ENCODE data around the gene OST4.

DNA sequence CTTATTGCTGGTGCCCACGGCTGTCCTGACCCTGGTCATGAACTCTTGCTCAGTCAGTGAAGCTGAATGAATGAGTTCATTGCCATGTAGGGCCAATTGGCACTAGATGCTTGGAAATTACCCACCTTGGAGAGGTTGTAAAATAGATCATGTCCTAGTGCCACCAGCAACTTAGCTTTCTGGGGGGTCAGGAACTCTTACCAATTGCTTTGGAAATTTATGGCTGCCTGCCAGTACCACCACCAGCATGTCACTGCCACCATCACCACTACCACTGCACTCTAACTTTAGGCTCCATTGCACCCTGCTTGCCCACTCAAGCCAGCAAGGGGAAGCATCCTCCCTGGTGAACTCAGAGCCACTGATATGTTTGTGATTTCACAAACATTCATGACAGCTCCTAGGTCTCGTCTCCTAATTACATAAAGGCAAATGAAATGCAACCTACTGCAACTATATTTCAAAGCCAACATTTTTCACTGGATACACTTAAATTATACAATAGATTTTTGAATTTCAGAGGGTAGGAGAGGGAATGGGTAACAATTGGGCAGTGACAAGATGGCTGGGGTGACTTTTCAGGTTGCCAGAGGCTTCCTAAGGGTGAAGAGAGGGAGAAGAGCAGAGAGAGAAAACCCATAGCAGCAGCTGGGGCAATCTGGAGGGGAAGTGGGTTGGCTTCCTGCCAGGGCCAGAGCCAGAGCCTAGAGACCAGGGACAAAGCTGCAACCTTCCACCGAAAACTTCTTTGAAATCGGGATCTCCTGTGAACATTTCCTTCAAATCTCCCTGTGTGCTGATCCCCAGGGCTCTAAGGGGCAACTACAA is 3.5 kb upstream of the OST4 start:
- no peak for TF ChIP-seq CTCF (IDR thresholded peaks at IDR 0.05)
- no peak for TF ChIP-seq POLR2A (IDR thresholded peaks at IDR 0.05)
- TF ChIP-seq POLR2AphosphoS5 (IDR thresholded peaks at IDR 0.05; ENCODE audit: insufficient read depth in 1 of 2, low read depth in 1 of 2): no peak

All from vagina (tissue), 2 donors.